Endothelial cell of umbilical vein (primary cell): ENCODE measurements around the gene COPS3.
A peak's percentile ranks its signal among the peaks of the same experiment; 100 is the strongest.

ENCODE experiments used
- CTCF ChIP-seq, 2 donors: IDR thresholded peaks; 1 replicate in 1 of 2; 2 replicates in 1 of 2; pipeline ENCODE4 v1.5.1; 2011; ENCODE audit warnings: low read length in 2 of 2, mild to moderate bottlenecking in 2 of 2, moderate library complexity in 2 of 2, control low read depth in 1 of 2, inconsistent platforms in 1 of 2, low read depth in 1 of 2; ENCODE audit not compliant: insufficient read depth in 1 of 2; ENCODE audit errors: extremely low read depth in 1 of 2
- EZH2 ChIP-seq: IDR thresholded peaks from 2 replicates; pipeline ENCODE4 v1.6.1; 2012; ENCODE audit warnings: borderline replicate concordance, low read depth, mild to moderate bottlenecking, moderate library complexity, low read length, inconsistent platforms; ENCODE audit not compliant: severe bottlenecking
- MAX ChIP-seq: IDR thresholded peaks from 2 replicates; pipeline ENCODE4 v1.6.1; 2011; ENCODE audit not compliant: insufficient read depth, insufficient read length
- POLR2A ChIP-seq: IDR thresholded peaks from 2 replicates; pipeline ENCODE4 v1.6.1; 2012; ENCODE audit warnings: low read depth, mild to moderate bottlenecking, control low read depth, low read length

- TF ChIP-seq CTCF (IDR thresholded peaks at IDR 0.05; ENCODE audit: extremely low read depth in 1 of 2, insufficient read depth in 1 of 2, low read depth in 1 of 2, low read length in 2 of 2): no peak
- TF ChIP-seq POLR2A: peak; percentile 76
- TF ChIP-seq MAX: peak; percentile 59
- no peak for TF ChIP-seq EZH2
Measured at GRCh38 chr17:17280613-17281549, at the start of gene COPS3.
